Measurements from ENCODE around the gene PYGB. TPM values are rescaled to one million over a fixed set of nuclear protein-coding genes. Genes with fewer than 3 reads are reported as not detected.

Gene PYGB
- total and polyA plus RNA-seq, 2 donors (not counting 1 experiment from before 2014, with no cell fraction given) = 22.5 to 30.6 TPM

DNA sequence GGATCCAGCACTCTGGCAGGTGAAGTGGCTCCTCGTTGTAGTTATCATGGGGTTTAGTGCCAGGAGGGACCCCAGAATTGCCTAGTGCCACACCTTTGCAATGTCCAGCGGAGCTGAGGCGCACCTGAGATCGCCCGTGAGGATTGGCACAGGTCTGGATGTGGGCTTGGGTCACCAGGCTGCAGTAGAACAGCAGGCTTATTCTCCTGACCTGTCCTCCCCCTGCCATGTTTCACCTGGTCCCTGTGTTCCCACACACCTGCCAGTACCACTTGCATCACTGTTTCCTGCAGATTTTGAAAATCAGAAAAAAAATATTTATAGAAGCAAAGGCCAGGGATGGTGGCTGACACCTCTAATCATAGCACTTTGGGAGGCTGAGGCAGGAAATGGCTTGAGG is 35.6 kb upstream of the PYGB start:
- ChIA-PET CTCF (no interaction called here), POLR2A (no interaction called here)
- TF ChIP-seq, protein P1, sequence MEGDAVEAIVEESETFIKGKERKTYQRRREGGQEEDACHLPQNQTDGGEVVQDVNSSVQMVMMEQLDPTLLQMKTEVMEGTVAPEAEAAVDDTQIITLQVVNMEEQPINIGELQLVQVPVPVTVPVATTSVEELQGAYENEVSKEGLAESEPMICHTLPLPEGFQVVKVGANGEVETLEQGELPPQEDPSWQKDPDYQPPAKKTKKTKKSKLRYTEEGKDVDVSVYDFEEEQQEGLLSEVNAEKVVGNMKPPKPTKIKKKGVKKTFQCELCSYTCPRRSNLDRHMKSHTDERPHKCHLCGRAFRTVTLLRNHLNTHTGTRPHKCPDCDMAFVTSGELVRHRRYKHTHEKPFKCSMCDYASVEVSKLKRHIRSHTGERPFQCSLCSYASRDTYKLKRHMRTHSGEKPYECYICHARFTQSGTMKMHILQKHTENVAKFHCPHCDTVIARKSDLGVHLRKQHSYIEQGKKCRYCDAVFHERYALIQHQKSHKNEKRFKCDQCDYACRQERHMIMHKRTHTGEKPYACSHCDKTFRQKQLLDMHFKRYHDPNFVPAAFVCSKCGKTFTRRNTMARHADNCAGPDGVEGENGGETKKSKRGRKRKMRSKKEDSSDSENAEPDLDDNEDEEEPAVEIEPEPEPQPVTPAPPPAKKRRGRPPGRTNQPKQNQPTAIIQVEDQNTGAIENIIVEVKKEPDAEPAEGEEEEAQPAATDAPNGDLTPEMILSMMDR (IDR thresholded peaks at IDR 0.05) = no peak
- TF ChIP-seq EZH2 (IDR thresholded peaks at IDR 0.05; ENCODE audit: borderline replicate concordance, insufficient read depth, low read depth, low read length, poor library complexity, severe bottlenecking) = no peak
- intact Hi-C loops (cut with micrococcal nuclease) = no loop called here
- no peak overlapping the region for H3K27ac ChIP-seq (ENCODE audit: low read length in 2 of 2)
- DNase-seq = no peak
- H3K27me3 ChIP-seq (replicated peaks in 1 of 4; ENCODE audit: control extremely low read depth in 1 of 4, control insufficient read depth in 3 of 4, insufficient read depth in 4 of 4, low read length in 3 of 4) = no peaks in the 10 kb centered on the region
- no peaks in the 10 kb centered on the region for H3K4me1 ChIP-seq (ENCODE audit: control insufficient read depth in 2 of 2, insufficient read depth in 2 of 2, low read length in 2 of 2)
- H2AFZ ChIP-seq (ENCODE audit: insufficient read depth, low read depth, low read length, poor library complexity, severe bottlenecking) = no peak overlapping the region
- no peaks in the 10 kb centered on the region for H3K9me3 ChIP-seq (ENCODE audit: control extremely low read depth in 1 of 3, control insufficient read depth in 2 of 3, insufficient read depth in 1 of 3, low read length in 2 of 3)
- peaks cover 4 to 27% of the 10 kb centered on the region in 2 experiments for H3K36me3 ChIP-seq (replicated peaks in 1 of 2; ENCODE audit: control extremely low read depth in 1 of 2, control insufficient read depth in 1 of 2, extremely low read depth in 1 of 2, insufficient read depth in 2 of 2, low read length in 1 of 2)
- no peak overlapping the region for H3K4me3 Mint-ChIP-seq
- no peak overlapping the region for H3K27ac Mint-ChIP-seq
- no peak overlapping the region for H3K9ac ChIP-seq (ENCODE audit: low read length)
- no peaks in the 10 kb centered on the region for H4K20me1 ChIP-seq (ENCODE audit: control insufficient read depth, insufficient read depth, low read length, poor library complexity, severe bottlenecking)
- H3K79me2 ChIP-seq (ENCODE audit: control insufficient read depth, insufficient read depth, low read length) = peaks cover 4% of the 10 kb centered on the region
- H3K9me3 Mint-ChIP-seq (ENCODE audit: insufficient read depth) = no peaks in the 10 kb centered on the region
- no peak overlapping the region for H3K4me2 ChIP-seq (replicated peaks; ENCODE audit: low read depth, low read length, poor library complexity, severe bottlenecking)
- no peak overlapping the region for H3K4me3 ChIP-seq (ENCODE audit: control extremely low read depth in 1 of 5, extremely low read depth in 1 of 5, insufficient read depth in 1 of 5, low read depth in 2 of 5, low read length in 4 of 5)
- H3K27me3 Mint-ChIP-seq = no peaks in the 10 kb centered on the region
- WGBS (ENCODE audit: insufficient coverage) = 98% methylated on average over 5 of the region's 5 CpGs
- no peaks in the 10 kb centered on the region for H3K4me1 Mint-ChIP-seq
- no peak for ATAC-seq (ENCODE audit: low read depth)

DNA sequence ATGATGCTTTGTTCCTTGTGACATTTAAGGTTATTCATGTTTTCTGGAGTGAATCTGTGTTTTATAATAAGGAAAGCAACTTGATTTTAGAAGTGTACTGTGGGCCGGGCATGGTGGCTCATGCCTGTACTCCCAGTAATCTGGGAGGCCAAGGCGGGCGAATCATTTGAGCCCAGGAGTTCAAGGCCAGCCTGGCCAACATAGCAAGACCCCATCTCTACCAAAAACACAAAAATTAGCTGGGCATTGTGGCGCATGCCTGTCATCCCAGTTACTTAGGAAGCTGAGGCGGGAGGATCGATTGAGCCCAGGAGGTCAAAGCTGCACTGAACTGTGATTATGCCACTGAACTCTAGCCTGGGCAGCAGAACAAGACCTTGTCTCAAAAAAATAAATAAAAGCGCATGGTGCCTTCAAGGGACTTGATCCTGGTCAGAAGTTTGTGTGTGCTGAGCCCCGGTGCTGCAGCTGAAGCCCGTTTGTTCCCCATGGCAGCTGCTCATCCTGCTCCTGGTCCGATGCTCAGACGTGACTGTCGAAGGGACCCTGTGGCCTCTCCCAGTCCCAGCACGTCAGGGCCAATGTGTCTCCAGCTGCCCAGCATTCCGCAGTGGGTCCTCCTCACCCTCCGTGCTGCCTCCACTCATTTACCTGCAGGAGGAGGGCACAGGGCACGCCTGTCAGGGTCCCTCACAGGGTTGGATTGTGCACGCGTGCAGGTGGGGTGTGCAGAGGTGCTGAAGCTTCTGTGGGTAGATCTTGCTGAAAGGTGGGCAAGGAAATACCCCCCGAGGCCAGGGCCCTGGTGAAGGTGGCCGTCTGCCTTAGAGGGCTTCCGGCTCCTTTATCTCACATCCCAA is 34.1 kb upstream of the PYGB start:
- Histone ChIP-seq H3K27me3 (replicated peaks in 1 of 4; ENCODE audit: control extremely low read depth in 1 of 4, control insufficient read depth in 3 of 4, insufficient read depth in 4 of 4, low read length in 3 of 4) (no peaks in the 10 kb centered on the region), H3K27ac (ENCODE audit: low read length in 2 of 2) (no peak overlapping the region), H3K9ac (ENCODE audit: low read length) (no peak overlapping the region), H2AFZ (ENCODE audit: insufficient read depth, low read depth, low read length, poor library complexity, severe bottlenecking) (no peak overlapping the region), H3K9me3 (ENCODE audit: control extremely low read depth in 1 of 3, control insufficient read depth in 2 of 3, insufficient read depth in 1 of 3, low read length in 2 of 3) (no peaks in the 10 kb centered on the region), H3K4me3 (ENCODE audit: control extremely low read depth in 1 of 5, extremely low read depth in 1 of 5, insufficient read depth in 1 of 5, low read depth in 2 of 5, low read length in 4 of 5) (no peak overlapping the region), H3K79me2 (ENCODE audit: control insufficient read depth, insufficient read depth, low read length) (no peaks in the 10 kb centered on the region), H3K4me2 (replicated peaks; ENCODE audit: low read depth, low read length, poor library complexity, severe bottlenecking) (no peak overlapping the region), H3K36me3 (replicated peaks in 1 of 2; ENCODE audit: control extremely low read depth in 1 of 2, control insufficient read depth in 1 of 2, extremely low read depth in 1 of 2, insufficient read depth in 2 of 2, low read length in 1 of 2) (peaks cover 4 to 34% of the 10 kb centered on the region in 2 experiments), H3K4me1 (ENCODE audit: control insufficient read depth in 2 of 2, insufficient read depth in 2 of 2, low read length in 2 of 2) (no peaks in the 10 kb centered on the region), H4K20me1 (ENCODE audit: control insufficient read depth, insufficient read depth, low read length, poor library complexity, severe bottlenecking) (no peaks in the 10 kb centered on the region)
- Mint-ChIP-seq H3K27me3 (no peaks in the 10 kb centered on the region), H3K9me3 (ENCODE audit: insufficient read depth) (no peaks in the 10 kb centered on the region), H3K27ac (no peak overlapping the region), H3K4me3 (no peak overlapping the region), H3K4me1 (no peaks in the 10 kb centered on the region)
- intact Hi-C loops (cut with micrococcal nuclease) = no loop called here
- CTCF ChIA-PET = no interaction called here
- 95% methylated on average over 20 of the region's 21 CpGs for WGBS (ENCODE audit: insufficient coverage)
- ATAC-seq (ENCODE audit: low read depth) (no peak), DNase-seq (no peak)
- POLR2A ChIA-PET = no interaction called here
- no peak for TF ChIP-seq EZH2 (IDR thresholded peaks at IDR 0.05; ENCODE audit: borderline replicate concordance, insufficient read depth, low read depth, low read length, poor library complexity, severe bottlenecking)
- TF ChIP-seq, protein P1 (IDR thresholded peaks at IDR 0.05) = no peak

Data from B cell (primary cell).